Stimulated activated CD4-positive, alpha-beta T cell treated with anti-CD3 and anti-CD28 coated beads, TNF-alpha, amount 100 ng/mL, for 24 hours (primary cell): ENCODE measurements around the gene HCK.

Experiments
- DNase-seq, 3 experiments: peaks; one replicate each; pipeline ENCODE4 v3.0.0-alpha.2; 2020; ENCODE audit warnings: low read depth in 3 of 3

Gene HCK

GRCh38 chr20:32127347-32127746, 75.3 kb downstream of the HCK start:
- no peak for DNase-seq

GRCh38 chr20:32128167-32128566, 76.1 kb downstream of the HCK start:
- DNase-seq: no peak

GRCh38 chr20:32129863-32130262, 77.8 kb downstream of the HCK start:
- DNase-seq: no peak

- DNase-seq: no peak
Observed at GRCh38 chr20:32130352-32130751, 78.3 kb downstream of the HCK start.

GRCh38 chr20:32130965-32131364, 78.9 kb downstream of the HCK start:
- no peak for DNase-seq

- no peak for DNase-seq
Observed at GRCh38 chr20:32132911-32133549, 81.0 kb downstream of the HCK start.

- no peak for DNase-seq
Observed at GRCh38 chr20:32134026-32134425, 82.0 kb downstream of the HCK start.

- no peak for DNase-seq
Observed at GRCh38 chr20:32135983-32136515, 84.0 kb downstream of the HCK start.

GRCh38 chr20:32138921-32139320, 86.9 kb downstream of the HCK start:
- no peak for DNase-seq

- no peak for DNase-seq
Observed at GRCh38 chr20:32139947-32140346, 87.9 kb downstream of the HCK start.

- DNase-seq: no peak
Observed at GRCh38 chr20:32140603-32141002, 88.6 kb downstream of the HCK start.

- no peak for DNase-seq
Observed at GRCh38 chr20:32141465-32141980, 89.5 kb downstream of the HCK start.

GRCh38 chr20:32142088-32142487, 90.0 kb downstream of the HCK start:
- no peak for DNase-seq

- no peak for DNase-seq
Observed at GRCh38 chr20:32142991-32143390, 90.9 kb downstream of the HCK start.

GRCh38 chr20:32144898-32145662, 93.0 kb downstream of the HCK start:
- no peak for DNase-seq

- DNase-seq: no peak
Observed at GRCh38 chr20:32149566-32150170, 97.6 kb downstream of the HCK start.

- DNase-seq: no peak
Observed at GRCh38 chr20:32150291-32150848, 98.3 kb downstream of the HCK start.
